Measurements from ENCODE around the gene DDR2. TPM values are rescaled to one million over a fixed set of nuclear protein-coding genes. Genes with fewer than 3 reads are reported as not detected.
"Not testable (repeated sequence)": the region's sequence is repeated elsewhere in the genome, so short reads cannot be mapped to it uniquely, and the experiment has no call there.

Gene DDR2
- total RNA-seq, 2 donors from 2014 or later, result 116 to 138 TPM

GRCh38 chr1:162709870-162710269, 77.6 kb downstream of the DDR2 start:
- DNase-seq (ENCODE audit: low spot score), result no peak
- intact Hi-C loops (cut with DNase I), result loop anchor here (1.0 to 2.0 kb wide), 2 partner anchors 21 to 25 kb away; no protein-coding TSS in a partner anchor

- DNase-seq (ENCODE audit: low spot score), result no peak
- intact Hi-C loops (cut with DNase I), result loop anchor here (1.0 to 2.0 kb wide), 2 partner anchors 22 to 25 kb away; no protein-coding TSS in a partner anchor
Measured at GRCh38 chr1:162710345-162710744, 78.1 kb downstream of the DDR2 start.

GRCh38 chr1:162710780-162711465, 78.7 kb downstream of the DDR2 start:
- intact Hi-C loops (cut with DNase I), result loop anchor here (1.0 to 2.0 kb wide), 2 partner anchors 22 to 26 kb away; no protein-coding TSS in a partner anchor
- no peak for DNase-seq (ENCODE audit: low spot score)

- intact Hi-C loops (cut with DNase I), result no loop called here
- DNase-seq (ENCODE audit: low spot score), result no peak
Measured at GRCh38 chr1:162712317-162713029, 80.2 kb downstream of the DDR2 start.

GRCh38 chr1:162716123-162716522, 83.9 kb downstream of the DDR2 start:
- intact Hi-C loops (cut with DNase I), result no loop called here
- no peak for DNase-seq (ENCODE audit: low spot score)

- intact Hi-C loops (cut with DNase I), result no loop called here
Measured at GRCh38 chr1:162716552-162716951, 84.3 kb downstream of the DDR2 start.

GRCh38 chr1:162717548-162718184, 85.4 kb downstream of the DDR2 start:
- intact Hi-C loops (cut with DNase I), result no loop called here
- DNase-seq (ENCODE audit: low spot score), result no peak

More at GRCh38 chr1:162716552-162716951, 84.3 kb downstream of the DDR2 start:
- no peak for DNase-seq (ENCODE audit: low spot score)

GRCh38 chr1:162719678-162720077, 87.4 kb downstream of the DDR2 start:
- no peak for DNase-seq (ENCODE audit: low spot score)
- intact Hi-C loops (cut with DNase I), result no loop called here

GRCh38 chr1:162720996-162721395, 88.7 kb downstream of the DDR2 start:
- DNase-seq (ENCODE audit: low spot score), result no peak
- intact Hi-C loops (cut with DNase I), result no loop called here

- no peak for DNase-seq (ENCODE audit: low spot score)
- intact Hi-C loops (cut with DNase I), result no loop called here
Measured at GRCh38 chr1:162721471-162721870, 89.2 kb downstream of the DDR2 start.

- DNase-seq (ENCODE audit: low spot score), result no peak
- intact Hi-C loops (cut with DNase I), result no loop called here
Measured at GRCh38 chr1:162722036-162722435, 89.8 kb downstream of the DDR2 start.

GRCh38 chr1:162724583-162725120, 92.4 kb downstream of the DDR2 start:
- DNase-seq (ENCODE audit: low spot score), result no peak
- intact Hi-C loops (cut with DNase I), result no loop called here

GRCh38 chr1:162725301-162725837, 93.1 kb downstream of the DDR2 start:
- no peak for DNase-seq (ENCODE audit: low spot score)
- intact Hi-C loops (cut with DNase I), result no loop called here

GRCh38 chr1:162726555-162726954, 94.3 kb downstream of the DDR2 start:
- intact Hi-C loops (cut with DNase I), result no loop called here
- DNase-seq (ENCODE audit: low spot score), result no peak

- intact Hi-C loops (cut with DNase I); DNase-seq (ENCODE audit: low spot score): not testable (repeated sequence)
Measured at GRCh38 chr1:162727493-162727892, 95.2 kb downstream of the DDR2 start.

- intact Hi-C loops (cut with DNase I), result no loop called here
Measured at GRCh38 chr1:162728573-162728972, 96.3 kb downstream of the DDR2 start.

GRCh38 chr1:162729195-162729774, 97.0 kb downstream of the DDR2 start:
- DNase-seq (ENCODE audit: low spot score); intact Hi-C loops (cut with DNase I): not testable (repeated sequence)

More at GRCh38 chr1:162728573-162728972, 96.3 kb downstream of the DDR2 start:
- no peak for DNase-seq (ENCODE audit: low spot score)

- DNase-seq (ENCODE audit: low spot score), result no peak
- intact Hi-C loops (cut with DNase I), result no loop called here
Measured at GRCh38 chr1:162732094-162732493, 99.8 kb downstream of the DDR2 start.

Data from posterior vena cava (tissue), 2 donors.